PFSK-1 (cell line): ENCODE data around the gene VIL1.

Source experiments
- POLR2AphosphoS5 ChIP-seq: IDR thresholded peaks from 2 replicates; pipeline ENCODE4 v1.6.1; 2012; ENCODE audit warnings: low read depth, mild to moderate bottlenecking, control low read depth, low read length, moderate library complexity
- REST ChIP-seq, 2 experiments: IDR thresholded peaks; 2 replicates each; pipeline versions ENCODE4 v1.6.1 to v1.8.0; 2011 to 2012; ENCODE audit warnings: low read depth in 2 of 2, low read length in 2 of 2, control low read depth in 1 of 2, inconsistent platforms in 1 of 2, mild to moderate bottlenecking in 1 of 2, moderate library complexity in 1 of 2; ENCODE audit not compliant: insufficient read depth in 1 of 2
- SIN3A ChIP-seq: IDR thresholded peaks from 2 replicates; pipeline ENCODE4 v1.6.1; 2012; ENCODE audit warnings: mild to moderate bottlenecking, low read length, moderate library complexity, borderline replicate concordance; ENCODE audit not compliant: insufficient read depth

- TF ChIP-seq REST (IDR thresholded peaks at IDR 0.05; ENCODE audit: insufficient read depth in 1 of 2, low read depth in 2 of 2, low read length in 2 of 2): no peak
- TF ChIP-seq POLR2AphosphoS5: no peak
- no peak for TF ChIP-seq SIN3A
These were observed 82.7 kb downstream of the VIL1 start for GRCh38 chr2:218501665-218502064.
